ENCODE measurements around the gene TBC1D22B. TPM values are rescaled to one million over a fixed set of nuclear protein-coding genes. Genes with fewer than 3 reads are reported as not detected.

Gene TBC1D22B
- total and polyA plus RNA-seq, 7 donors: 6.1 to 10.8 (median 7.2) TPM

DNA sequence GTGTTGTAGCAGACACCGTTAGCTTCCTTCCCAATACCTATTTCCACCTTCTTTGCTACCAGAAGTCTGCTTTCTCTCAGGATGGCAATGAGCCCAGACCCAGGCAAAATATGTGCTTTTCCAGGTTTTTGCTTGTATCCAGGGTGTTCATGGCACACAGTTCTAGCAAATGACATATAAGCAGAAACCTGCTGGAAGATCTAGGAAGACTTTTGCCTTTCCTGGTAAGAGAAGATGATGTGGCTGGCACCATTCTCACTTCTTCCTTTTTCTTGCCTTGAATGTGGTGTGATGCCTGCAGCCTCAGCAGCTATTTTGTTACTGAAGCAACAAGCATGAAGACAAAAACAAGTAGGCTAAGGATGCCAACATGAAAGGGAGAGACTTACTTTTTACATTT, 19.2 kb upstream of the TBC1D22B start:
- Histone ChIP-seq H3K27ac (peak overlapping the region in 1 of 4 donors; percentile 81), H3K27me3 (no peaks in the 10 kb centered on the region), H3K36me3 (no peaks in the 10 kb centered on the region), H3K4me3 (no peak overlapping the region), H3K9me3 (no peaks in the 10 kb centered on the region), H3K4me1 (peaks cover 0 to 40% (median 24%) of the 10 kb centered on the region in 4 donors)
- WGBS, 2 donors: 78 to 80% methylated on average over 1 of the region's 1 CpG
- intact Hi-C loops (cut with DNase I): no loop called here
- TF ChIP-seq POLR2AphosphoS5 (IDR thresholded peaks at IDR 0.05) (no peak), CTCF (IDR thresholded peaks at IDR 0.05) (no peak), EP300 (IDR thresholded peaks at IDR 0.05) (no peak), POLR2A (IDR thresholded peaks at IDR 0.05) (no peak)
- DNase-seq: no peak

- peaks cover 0 to 52% (median 35%) of the 10 kb centered on the region in 4 donors for H3K4me1 ChIP-seq
These were observed 18.0 kb upstream of the TBC1D22B start for GRCh38 chr6:37239526-37239925.

DNA sequence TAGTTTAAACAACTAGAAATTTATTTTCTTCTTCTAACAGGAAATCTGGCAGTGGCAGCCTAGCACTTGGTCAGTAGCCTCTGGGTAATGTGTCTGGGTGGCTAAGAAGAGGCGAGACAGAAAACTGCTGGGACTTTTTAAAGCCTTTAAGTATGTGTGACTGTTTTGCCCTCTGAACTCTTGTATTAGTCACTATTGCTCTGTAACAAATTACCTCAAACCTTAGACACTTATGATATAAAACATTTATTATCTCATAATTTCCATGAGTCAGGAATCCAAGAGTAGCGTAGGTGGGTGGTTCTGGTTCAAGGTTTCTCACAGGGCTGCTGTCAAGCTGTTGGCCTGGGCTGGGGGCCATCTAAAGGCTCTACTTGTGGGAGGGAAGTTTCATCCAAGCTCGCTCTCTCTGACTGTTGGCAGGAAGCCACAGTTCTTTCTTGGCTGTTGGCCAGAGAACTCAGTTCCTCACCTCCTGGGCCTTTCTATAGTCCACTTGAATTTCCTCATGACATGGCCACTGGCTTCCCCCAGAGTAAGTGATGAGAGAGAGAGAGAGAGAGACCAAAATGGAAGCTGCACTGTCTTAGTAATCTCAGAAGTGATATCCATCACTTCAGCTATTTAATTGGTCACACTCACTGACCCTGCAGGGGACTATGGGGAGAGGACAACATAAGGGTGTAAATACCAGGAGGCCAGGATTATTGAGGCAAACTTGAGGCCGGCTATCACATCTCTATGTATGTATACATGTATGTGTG, 17.4 kb upstream of the TBC1D22B start:
- Histone ChIP-seq H3K4me1 (peaks cover 0 to 58% (median 41%) of the 10 kb centered on the region in 4 donors), H3K9me3 (no peaks in the 10 kb centered on the region), H3K36me3 (no peaks in the 10 kb centered on the region), H3K27ac (peak overlapping the region; percentile 64 to 81 (median 74)), H3K4me3 (no peak overlapping the region), H3K27me3 (no peaks in the 10 kb centered on the region)
- WGBS, 2 donors: 23 to 35% methylated on average over 4 of the region's 4 CpGs
- peak; percentile 96 for DNase-seq
- intact Hi-C loops (cut with DNase I): no loop called here
- TF ChIP-seq CTCF (IDR thresholded peaks at IDR 0.05) (no peak), EP300 (IDR thresholded peaks at IDR 0.05) (peak in 3 of 4 donors; percentile 16 to 83 (median 60)), POLR2AphosphoS5 (IDR thresholded peaks at IDR 0.05) (peak; percentile 55 to 83 (median 68))

More at GRCh38 chr6:37239526-37239925, 18.0 kb upstream of the TBC1D22B start:
- WGBS, 2 donors: 87 to 90% methylated on average over 3 of the region's 3 CpGs
- Histone ChIP-seq H3K4me3 (no peak overlapping the region), H3K36me3 (no peaks in the 10 kb centered on the region), H3K9me3 (no peaks in the 10 kb centered on the region), H3K27me3 (no peaks in the 10 kb centered on the region), H3K27ac (peak overlapping the region; percentile 64 to 81 (median 74))
- intact Hi-C loops (cut with DNase I): no loop called here
- TF ChIP-seq EP300 (IDR thresholded peaks at IDR 0.05): no peak
- no peak for TF ChIP-seq POLR2AphosphoS5 (IDR thresholded peaks at IDR 0.05)
- no peak for TF ChIP-seq POLR2A (IDR thresholded peaks at IDR 0.05)
- TF ChIP-seq CTCF (IDR thresholded peaks at IDR 0.05): no peak
- DNase-seq: no peak

DNA sequence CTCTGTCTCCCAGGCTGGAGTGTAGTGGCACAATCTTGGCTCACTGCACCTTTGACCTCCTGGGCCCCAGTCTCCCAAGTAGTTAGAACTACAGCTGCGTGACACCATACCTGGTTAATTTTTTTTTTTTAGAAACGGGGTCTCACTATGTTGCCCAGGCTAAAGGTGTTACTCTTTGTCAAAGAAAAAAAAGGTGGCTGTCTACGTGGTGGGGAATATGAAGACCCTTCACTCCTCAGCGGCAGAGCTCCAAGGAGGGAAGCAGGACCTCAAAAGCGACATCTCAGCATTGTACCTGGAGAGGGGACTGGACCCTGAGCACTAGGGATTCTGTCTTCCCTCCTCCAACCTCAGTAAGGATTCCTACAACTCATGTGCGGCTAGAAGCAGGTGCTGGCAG, 16.4 kb upstream of the TBC1D22B start:
- intact Hi-C loops (cut with DNase I): no loop called here
- Histone ChIP-seq H3K4me1 (peaks cover 0 to 60% (median 46%) of the 10 kb centered on the region in 4 donors), H3K4me3 (no peak overlapping the region), H3K27me3 (no peaks in the 10 kb centered on the region), H3K27ac (peak overlapping the region in 3 of 4 donors; percentile 70 to 81 (median 79)), H3K9me3 (no peaks in the 10 kb centered on the region), H3K36me3 (no peaks in the 10 kb centered on the region)
- TF ChIP-seq POLR2A (IDR thresholded peaks at IDR 0.05) (no peak), POLR2AphosphoS5 (IDR thresholded peaks at IDR 0.05) (no peak), CTCF (IDR thresholded peaks at IDR 0.05) (no peak), EP300 (IDR thresholded peaks at IDR 0.05) (no peak)
- no peak for DNase-seq
- 96 to 97% methylated on average over 6 of the region's 6 CpGs for WGBS, 2 donors
